ENCODE measurements around the gene ATP6V1C2. TPM values are rescaled to one million over a fixed set of nuclear protein-coding genes. Genes with fewer than 3 reads are reported as not detected.
A peak's percentile ranks its signal among the peaks of the same experiment; 100 is the strongest.

ATP6V1C2 gene
- total RNA-seq, 2 experiments from 2014 or later = not detected

DNA sequence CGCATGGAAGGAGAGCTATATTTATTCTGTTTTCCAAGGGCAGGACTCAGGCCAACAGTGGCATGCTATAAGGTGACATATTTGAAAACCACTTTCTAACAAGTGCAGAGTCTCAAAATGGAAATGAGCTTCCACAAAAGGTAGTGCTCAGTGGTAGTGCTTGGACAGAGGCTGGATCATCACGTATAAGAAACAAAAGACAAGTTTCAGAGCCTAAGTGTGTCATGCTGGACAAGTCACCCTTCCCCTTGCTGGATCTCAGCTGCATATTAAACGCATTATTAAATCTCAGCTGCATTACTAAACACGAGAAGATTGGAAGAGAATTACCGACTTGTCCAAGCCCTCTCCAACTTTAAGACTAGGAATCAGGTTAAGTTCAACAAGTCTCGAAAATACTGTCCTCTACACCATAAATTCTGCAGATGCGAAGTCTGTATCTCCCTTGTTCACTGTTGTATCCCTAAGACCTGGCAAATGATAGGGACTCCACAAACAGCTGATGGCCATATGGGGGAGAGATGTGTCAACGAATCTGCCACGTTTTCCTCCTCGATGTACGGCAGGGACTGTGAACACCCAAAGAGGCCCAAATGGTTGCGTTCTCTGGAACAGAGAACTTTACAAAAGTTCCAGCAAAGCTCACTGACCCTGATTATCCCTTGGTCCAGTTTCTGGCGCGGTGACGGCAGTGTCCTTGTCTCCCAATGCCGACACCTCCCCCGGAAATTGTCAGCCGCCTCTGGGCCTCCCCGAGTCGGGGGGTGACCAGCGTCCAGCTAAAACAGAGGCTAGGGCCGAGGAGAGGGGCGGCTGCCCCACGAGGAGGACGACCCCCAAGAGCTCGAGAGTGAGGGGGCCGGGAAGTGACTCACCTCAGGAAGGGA lies 32.3 kb upstream of the ATP6V1C2 start:
- ChIA-PET CTCF (no interaction called here), POLR2A (interaction anchor here (0.6 to 3.0 kb wide), 6 partner anchors 9 to 467 kb away, joined by 3 to 10 read pairs (median 3); partner anchors contain the start of gene ODC1)
- Histone ChIP-seq H3K36me3 (ENCODE audit: insufficient read depth, low read length) (peaks cover 3% of the 10 kb centered on the region), H3K27me3 (ENCODE audit: control insufficient read depth in 1 of 2, insufficient read depth in 2 of 2, low read length in 2 of 2) (no peaks in the 10 kb centered on the region), H3K9me3 (ENCODE audit: control insufficient read depth in 1 of 2, insufficient read depth in 1 of 2, low read length in 2 of 2) (no peaks in the 10 kb centered on the region), H3K27ac (ENCODE audit: low read depth in 1 of 2, low read length in 2 of 2) (peak overlapping the region; percentile 88 to 89), H3K4me1 (ENCODE audit: insufficient read depth, low read length) (peaks cover 30% of the 10 kb centered on the region), H3K4me3 (ENCODE audit: low read length) (peak overlapping the region; percentile 91)
- ATAC-seq (ENCODE audit: poor library complexity) = peak; percentile 16
- H3K27me3 Mint-ChIP-seq = no peaks in the 10 kb centered on the region
- peaks cover 12% of the 10 kb centered on the region for H3K4me1 Mint-ChIP-seq (ENCODE audit: low read depth)
- peaks cover 7% of the 10 kb centered on the region for H3K36me3 Mint-ChIP-seq (ENCODE audit: low read depth)
- no peaks in the 10 kb centered on the region for H3K9me3 Mint-ChIP-seq
- no peak overlapping the region for H3K27ac Mint-ChIP-seq
- TF ChIP-seq, protein P1, sequence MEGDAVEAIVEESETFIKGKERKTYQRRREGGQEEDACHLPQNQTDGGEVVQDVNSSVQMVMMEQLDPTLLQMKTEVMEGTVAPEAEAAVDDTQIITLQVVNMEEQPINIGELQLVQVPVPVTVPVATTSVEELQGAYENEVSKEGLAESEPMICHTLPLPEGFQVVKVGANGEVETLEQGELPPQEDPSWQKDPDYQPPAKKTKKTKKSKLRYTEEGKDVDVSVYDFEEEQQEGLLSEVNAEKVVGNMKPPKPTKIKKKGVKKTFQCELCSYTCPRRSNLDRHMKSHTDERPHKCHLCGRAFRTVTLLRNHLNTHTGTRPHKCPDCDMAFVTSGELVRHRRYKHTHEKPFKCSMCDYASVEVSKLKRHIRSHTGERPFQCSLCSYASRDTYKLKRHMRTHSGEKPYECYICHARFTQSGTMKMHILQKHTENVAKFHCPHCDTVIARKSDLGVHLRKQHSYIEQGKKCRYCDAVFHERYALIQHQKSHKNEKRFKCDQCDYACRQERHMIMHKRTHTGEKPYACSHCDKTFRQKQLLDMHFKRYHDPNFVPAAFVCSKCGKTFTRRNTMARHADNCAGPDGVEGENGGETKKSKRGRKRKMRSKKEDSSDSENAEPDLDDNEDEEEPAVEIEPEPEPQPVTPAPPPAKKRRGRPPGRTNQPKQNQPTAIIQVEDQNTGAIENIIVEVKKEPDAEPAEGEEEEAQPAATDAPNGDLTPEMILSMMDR (IDR thresholded peaks at IDR 0.05) = no peak
- no peak overlapping the region for H3K4me3 Mint-ChIP-seq
- peak in 3 of 14 experiments; percentile 3 to 9 (median 7) for DNase-seq
- intact Hi-C loops (cut with DNase I, micrococcal nuclease) = loop anchor here in 1 of 2 experiments (2.0 to 10.0 kb wide), 2 partner anchors 122 to 466 kb away; partner anchors contain the start of gene SLC66A3

GRCh38 chr2:10691521-10691920 lies 29.9 kb upstream of the ATP6V1C2 start:
- Mint-ChIP-seq H3K9me3 (no peaks in the 10 kb centered on the region), H3K4me3 (no peak overlapping the region), H3K27ac (no peak overlapping the region), H3K4me1 (ENCODE audit: low read depth) (peaks cover 12% of the 10 kb centered on the region), H3K36me3 (ENCODE audit: low read depth) (peaks cover 5% of the 10 kb centered on the region), H3K27me3 (no peaks in the 10 kb centered on the region)
- ChIA-PET CTCF (no interaction called here), POLR2A (no interaction called here)
- H3K9me3 ChIP-seq (ENCODE audit: control insufficient read depth in 1 of 2, insufficient read depth in 1 of 2, low read length in 2 of 2) = no peaks in the 10 kb centered on the region
- no peaks in the 10 kb centered on the region for H3K36me3 ChIP-seq (ENCODE audit: insufficient read depth, low read length)
- no peak overlapping the region for H3K4me3 ChIP-seq (ENCODE audit: low read length)
- no peak overlapping the region for H3K27ac ChIP-seq (ENCODE audit: low read depth in 1 of 2, low read length in 2 of 2)
- ATAC-seq (ENCODE audit: poor library complexity) (no peak), DNase-seq (no peak)
- intact Hi-C loops (cut with DNase I, micrococcal nuclease) = loop anchor here in 1 of 2 experiments (10.0 kb wide), 1 partner anchor 773 kb away; the partner anchor contains the start of gene E2F6
- H3K27me3 ChIP-seq (ENCODE audit: control insufficient read depth in 1 of 2, insufficient read depth in 2 of 2, low read length in 2 of 2) = no peaks in the 10 kb centered on the region
- H3K4me1 ChIP-seq (ENCODE audit: insufficient read depth, low read length) = peaks cover 30% of the 10 kb centered on the region
- TF ChIP-seq, protein P1 (IDR thresholded peaks at IDR 0.05) = no peak

DNA sequence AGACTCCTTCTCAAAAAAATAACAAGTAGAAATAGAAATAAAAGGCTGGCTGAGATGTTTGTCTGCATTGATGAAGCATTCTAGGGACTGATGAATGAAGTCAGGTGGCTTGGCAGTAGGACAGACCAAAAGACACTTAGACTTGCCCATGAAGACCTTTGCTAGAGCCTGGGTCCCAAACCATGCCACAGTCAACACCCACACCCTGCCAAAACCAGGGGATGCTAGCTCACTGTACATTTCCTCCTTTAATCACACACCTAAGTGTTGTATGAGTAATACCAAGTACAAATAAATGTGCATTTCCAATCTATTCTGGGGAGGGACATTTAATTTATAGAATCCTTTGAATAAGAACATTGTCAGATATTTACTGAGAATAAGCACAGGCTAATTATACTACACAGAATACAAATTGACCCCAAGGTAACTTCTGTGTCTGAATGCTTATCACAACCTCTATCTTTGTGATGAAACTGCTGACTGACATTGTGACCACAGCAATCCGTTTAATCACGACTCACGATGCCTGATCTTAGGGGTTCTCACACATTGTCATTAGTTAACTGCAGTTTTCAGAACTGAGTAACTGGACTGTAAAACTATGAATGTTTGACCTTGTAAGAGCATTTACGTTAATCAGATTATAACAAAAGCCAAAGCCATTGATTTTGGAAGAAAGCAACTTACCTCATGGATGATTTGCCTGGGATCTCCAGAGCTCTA lies 21.2 kb upstream of the ATP6V1C2 start:
- H3K9me3 ChIP-seq (ENCODE audit: control insufficient read depth in 1 of 2, insufficient read depth in 1 of 2, low read length in 2 of 2) = no peaks in the 10 kb centered on the region
- H3K4me3 Mint-ChIP-seq = no peak overlapping the region
- H3K4me1 Mint-ChIP-seq (ENCODE audit: low read depth) = no peaks in the 10 kb centered on the region
- DNase-seq (no peak), ATAC-seq (ENCODE audit: poor library complexity) (no peak)
- no peaks in the 10 kb centered on the region for H3K36me3 ChIP-seq (ENCODE audit: insufficient read depth, low read length)
- POLR2A ChIA-PET = no interaction called here
- H3K27me3 ChIP-seq (ENCODE audit: control insufficient read depth in 1 of 2, insufficient read depth in 2 of 2, low read length in 2 of 2) = no peaks in the 10 kb centered on the region
- no peak overlapping the region for H3K4me3 ChIP-seq (ENCODE audit: low read length)
- no peaks in the 10 kb centered on the region for H3K9me3 Mint-ChIP-seq
- no peaks in the 10 kb centered on the region for H3K36me3 Mint-ChIP-seq (ENCODE audit: low read depth)
- H3K27ac Mint-ChIP-seq = no peak overlapping the region
- CTCF ChIA-PET = no interaction called here
- peaks cover 10% of the 10 kb centered on the region for H3K27me3 Mint-ChIP-seq
- TF ChIP-seq, protein P1 (IDR thresholded peaks at IDR 0.05) = no peak
- intact Hi-C loops (cut with DNase I, micrococcal nuclease) = no loop called here
- no peak overlapping the region for H3K27ac ChIP-seq (ENCODE audit: low read depth in 1 of 2, low read length in 2 of 2)
- no peaks in the 10 kb centered on the region for H3K4me1 ChIP-seq (ENCODE audit: insufficient read depth, low read length)
